Panc1 (cell line): ENCODE data around the gene BABAM2. TPM values are rescaled to one million over a fixed set of nuclear protein-coding genes. Genes with fewer than 3 reads are reported as not detected.

Experiments
- ATAC-seq: fragments of 200-7000 bp; cut with Tn5 transposase; 2 replicates; pipeline ENCODE4 v1.9.1; 2020; ENCODE audit warnings: mild to moderate bottlenecking, moderate library complexity
- BruUV-seq: library from RNA; stranded (reverse); fragments of 400-500 nt; replicated peaks from 2 replicates; lab custom pipeline; 2021; lab: Mats Ljungman, UMichigan
- CTCF ChIA-PET: fragments of 300-600 bp; sonication (Branson Sonifier 250); formaldehyde crosslinking; loops from one replicate; lab custom pipeline; 2022; ENCODE audit warnings: antibody characterized with exemption; lab: Charles Lee
- POLR2A ChIA-PET: fragments of 300-600 bp; sonication (Branson Sonifier 250); formaldehyde crosslinking; loops from one replicate; lab custom pipeline; 2022; ENCODE audit warnings: antibody characterized with exemption; lab: Charles Lee
- DNase-seq: peaks from one replicate; pipeline ENCODE4 v3.0.0-alpha.2; 2010; ENCODE audit warnings: low read depth, low spot score
- H3K27ac ChIP-seq: 2 replicates; pipeline ENCODE4 v1.5.1; 2011; ENCODE audit warnings: mild to moderate bottlenecking, low read length, inconsistent platforms
- H3K27me3 ChIP-seq: fragments of 200-500 bp; sonication (Bioruptor generic); 2 replicates; pipeline ENCODE4 v1.6.0; 2014; ENCODE audit warnings: low read length, inconsistent platforms; ENCODE audit not compliant: control insufficient read depth, insufficient read depth
- H3K36me3 ChIP-seq: fragments of 200-500 bp; sonication (Bioruptor generic); 2 replicates; pipeline ENCODE4 v1.5.1; 2014; ENCODE audit warnings: inconsistent platforms, mild to moderate bottlenecking, low read length, moderate library complexity; ENCODE audit not compliant: control insufficient read depth, insufficient read depth
- H3K4me1 ChIP-seq: 2 replicates; pipeline ENCODE4 v1.5.1; 2011; ENCODE audit warnings: inconsistent platforms, mild to moderate bottlenecking, low read length, moderate library complexity; ENCODE audit not compliant: control insufficient read depth, insufficient read depth
- H3K4me3 ChIP-seq, 2 experiments: 2 replicates each; pipeline ENCODE4 v1.5.1; 2011 to 2012; ENCODE audit warnings: low read depth in 2 of 2, low read length in 2 of 2, mild to moderate bottlenecking in 2 of 2, inconsistent platforms in 1 of 2, moderate library complexity in 1 of 2
- H3K9me3 ChIP-seq: fragments of 200-500 bp; sonication (Bioruptor generic); 2 replicates; pipeline ENCODE4 v1.5.1; 2014; ENCODE audit warnings: low read depth, mild to moderate bottlenecking, inconsistent platforms, low read length, moderate library complexity; ENCODE audit not compliant: control insufficient read depth, insufficient read depth
- POLR2AphosphoS5 ChIP-seq: IDR thresholded peaks from 2 replicates; pipeline ENCODE4 v1.6.1; 2012; ENCODE audit warnings: mild to moderate bottlenecking, low read depth, low read length, moderate library complexity
- SIN3A ChIP-seq: IDR thresholded peaks from 2 replicates; pipeline ENCODE4 v1.6.1; 2012; ENCODE audit warnings: low read depth, mild to moderate bottlenecking, low read length, moderate library complexity, borderline replicate concordance; ENCODE audit not compliant: insufficient read depth
- TCF7L2 ChIP-seq: IDR thresholded peaks from 2 replicates; pipeline ENCODE4 v1.6.1; 2011; ENCODE audit warnings: mild to moderate bottlenecking, low read depth, low read length, inconsistent platforms
- in situ Hi-C: cut with HindIII; loops from 2 replicates; pipeline ENCODE4 v1.10.0; 2016; ENCODE audit warnings: low sequenced_read_pairs, low pct_unique_long_range_greater_than_20kb
- intact Hi-C: fragments of 100-400 bp; cut with micrococcal nuclease; formaldehyde crosslinking; loops from one replicate; pipeline ENCODE4 v1.10.0; 2022; ENCODE audit not compliant: unreplicated experiment
- total RNA-seq: library from RNA; stranded (reverse); gene quantifications from one replicate; pipeline ENCODE4 v1.2.1, GENCODE V29; 2021; ENCODE audit not compliant: unreplicated experiment
- TF ChIP-seq, protein P1 (sequence below), 2 experiments: IDR thresholded peaks; 2 replicates each; pipeline ENCODE4 v1.6.1; 2011 to 2012; ENCODE audit warnings: low read depth in 2 of 2, control low read depth in 1 of 2, low read length in 1 of 2, mild to moderate bottlenecking in 1 of 2, moderate library complexity in 1 of 2; ENCODE audit not compliant: insufficient read depth in 1 of 2
- TF ChIP-seq, protein P2 (sequence below): fragments of 450-650 bp; IDR thresholded peaks from 2 replicates; pipeline ENCODE4 v1.5.1; 2017; ENCODE audit warnings: mild to moderate bottlenecking

Gene BABAM2
- total RNA-seq, 1 experiment from 2014 or later = 31.2 TPM

GRCh38 chr2:28293416-28293815 is 402.9 kb downstream of the BABAM2 start:
- Histone ChIP-seq H3K36me3 (no peaks in the 10 kb centered on the region), H3K4me3 (no peak overlapping the region), H3K27ac (no peak overlapping the region), H3K9me3 (no peaks in the 10 kb centered on the region), H3K4me1 (no peaks in the 10 kb centered on the region), H3K27me3 (no peaks in the 10 kb centered on the region)
- ATAC-seq (no peak), DNase-seq (no peak)
- CTCF ChIA-PET = interaction anchor here (0.5 kb wide), 1 partner anchor 200 kb away, joined by 3 read pairs; no protein-coding TSS in a partner anchor
- in situ Hi-C loops (no loop called here), intact Hi-C loops (no loop called here)
- TF ChIP-seq, protein P1, sequence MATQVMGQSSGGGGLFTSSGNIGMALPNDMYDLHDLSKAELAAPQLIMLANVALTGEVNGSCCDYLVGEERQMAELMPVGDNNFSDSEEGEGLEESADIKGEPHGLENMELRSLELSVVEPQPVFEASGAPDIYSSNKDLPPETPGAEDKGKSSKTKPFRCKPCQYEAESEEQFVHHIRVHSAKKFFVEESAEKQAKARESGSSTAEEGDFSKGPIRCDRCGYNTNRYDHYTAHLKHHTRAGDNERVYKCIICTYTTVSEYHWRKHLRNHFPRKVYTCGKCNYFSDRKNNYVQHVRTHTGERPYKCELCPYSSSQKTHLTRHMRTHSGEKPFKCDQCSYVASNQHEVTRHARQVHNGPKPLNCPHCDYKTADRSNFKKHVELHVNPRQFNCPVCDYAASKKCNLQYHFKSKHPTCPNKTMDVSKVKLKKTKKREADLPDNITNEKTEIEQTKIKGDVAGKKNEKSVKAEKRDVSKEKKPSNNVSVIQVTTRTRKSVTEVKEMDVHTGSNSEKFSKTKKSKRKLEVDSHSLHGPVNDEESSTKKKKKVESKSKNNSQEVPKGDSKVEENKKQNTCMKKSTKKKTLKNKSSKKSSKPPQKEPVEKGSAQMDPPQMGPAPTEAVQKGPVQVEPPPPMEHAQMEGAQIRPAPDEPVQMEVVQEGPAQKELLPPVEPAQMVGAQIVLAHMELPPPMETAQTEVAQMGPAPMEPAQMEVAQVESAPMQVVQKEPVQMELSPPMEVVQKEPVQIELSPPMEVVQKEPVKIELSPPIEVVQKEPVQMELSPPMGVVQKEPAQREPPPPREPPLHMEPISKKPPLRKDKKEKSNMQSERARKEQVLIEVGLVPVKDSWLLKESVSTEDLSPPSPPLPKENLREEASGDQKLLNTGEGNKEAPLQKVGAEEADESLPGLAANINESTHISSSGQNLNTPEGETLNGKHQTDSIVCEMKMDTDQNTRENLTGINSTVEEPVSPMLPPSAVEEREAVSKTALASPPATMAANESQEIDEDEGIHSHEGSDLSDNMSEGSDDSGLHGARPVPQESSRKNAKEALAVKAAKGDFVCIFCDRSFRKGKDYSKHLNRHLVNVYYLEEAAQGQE (IDR thresholded peaks at IDR 0.05; ENCODE audit: insufficient read depth in 1 of 2, low read depth in 2 of 2, low read length in 1 of 2) = no peak
- TF ChIP-seq, protein P2, sequence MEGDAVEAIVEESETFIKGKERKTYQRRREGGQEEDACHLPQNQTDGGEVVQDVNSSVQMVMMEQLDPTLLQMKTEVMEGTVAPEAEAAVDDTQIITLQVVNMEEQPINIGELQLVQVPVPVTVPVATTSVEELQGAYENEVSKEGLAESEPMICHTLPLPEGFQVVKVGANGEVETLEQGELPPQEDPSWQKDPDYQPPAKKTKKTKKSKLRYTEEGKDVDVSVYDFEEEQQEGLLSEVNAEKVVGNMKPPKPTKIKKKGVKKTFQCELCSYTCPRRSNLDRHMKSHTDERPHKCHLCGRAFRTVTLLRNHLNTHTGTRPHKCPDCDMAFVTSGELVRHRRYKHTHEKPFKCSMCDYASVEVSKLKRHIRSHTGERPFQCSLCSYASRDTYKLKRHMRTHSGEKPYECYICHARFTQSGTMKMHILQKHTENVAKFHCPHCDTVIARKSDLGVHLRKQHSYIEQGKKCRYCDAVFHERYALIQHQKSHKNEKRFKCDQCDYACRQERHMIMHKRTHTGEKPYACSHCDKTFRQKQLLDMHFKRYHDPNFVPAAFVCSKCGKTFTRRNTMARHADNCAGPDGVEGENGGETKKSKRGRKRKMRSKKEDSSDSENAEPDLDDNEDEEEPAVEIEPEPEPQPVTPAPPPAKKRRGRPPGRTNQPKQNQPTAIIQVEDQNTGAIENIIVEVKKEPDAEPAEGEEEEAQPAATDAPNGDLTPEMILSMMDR = no peak
- TF ChIP-seq TCF7L2 = no peak
- TF ChIP-seq SIN3A = no peak
- no peak for TF ChIP-seq POLR2AphosphoS5
- POLR2A ChIA-PET = no interaction called here
- no TSS peak for BruUV-seq

- Histone ChIP-seq H3K4me1 (no peaks in the 10 kb centered on the region), H3K9me3 (no peaks in the 10 kb centered on the region), H3K27me3 (no peaks in the 10 kb centered on the region), H3K27ac (no peak overlapping the region), H3K36me3 (no peaks in the 10 kb centered on the region), H3K4me3 (no peak overlapping the region)
- ChIA-PET POLR2A (no interaction called here), CTCF (no interaction called here)
- TF ChIP-seq, protein P2 = no peak
- no peak for TF ChIP-seq SIN3A
- TF ChIP-seq TCF7L2 = no peak
- no peak for TF ChIP-seq POLR2AphosphoS5
- TF ChIP-seq, protein P1 (IDR thresholded peaks at IDR 0.05; ENCODE audit: insufficient read depth in 1 of 2, low read depth in 2 of 2, low read length in 1 of 2) = no peak
- BruUV-seq = no TSS peak
- DNase-seq (no peak), ATAC-seq (no peak)
- in situ Hi-C loops (no loop called here), intact Hi-C loops (no loop called here)
Observed at GRCh38 chr2:28294451-28294850, 403.9 kb downstream of the BABAM2 start.
